HG02678 (cell line): Measurements from ENCODE around the gene RBMY1E.
A peak's percentile ranks its signal among the peaks of the same experiment; 100 is the strongest.
"Not testable (repeated sequence)": the region's sequence is repeated elsewhere in the genome, so short reads cannot be mapped to it uniquely, and the experiment has no call there.

Source experiments
- ATAC-seq: cut with Tn5 transposase; IDR thresholded peaks from one replicate; pipeline ENCODE4 v1.9.1; 2021; ENCODE audit warnings: mild to moderate bottlenecking, moderate library complexity; ENCODE audit not compliant: unreplicated experiment

Gene RBMY1E

DNA sequence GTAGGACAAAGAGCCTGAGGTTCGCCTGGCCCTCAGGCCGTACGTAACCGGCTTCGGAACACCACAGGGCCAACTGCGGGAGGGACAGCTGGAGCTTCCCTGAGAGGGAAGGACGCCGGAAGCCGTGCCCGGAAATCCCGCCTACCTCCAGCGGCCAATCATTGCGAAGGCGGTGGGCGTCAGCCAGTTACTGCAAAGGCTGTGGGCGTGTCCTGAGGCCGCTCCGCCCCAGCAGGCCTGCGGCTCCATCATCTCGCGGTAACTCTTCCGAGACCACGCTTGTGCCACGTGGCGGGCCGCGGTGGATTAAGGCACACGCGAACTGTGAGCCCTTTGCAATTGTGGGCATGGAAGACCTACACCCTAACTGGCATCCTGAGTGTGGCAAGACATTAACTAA lies at the start of gene RBMY1E:
RBMY1E (minus strand) TSS at position 101 of the 400 bp plus-strand sequence. CDS start 1,978 bp downstream, outside the sequence.
- ATAC-seq = not testable (repeated sequence)

GRCh38 chrY:21894426-21894825 lies 23.4 kb downstream of the RBMY1E start, which contains the start of gene RBMY1D:
TSS of gene RBMY1D (minus strand) at chrY:21894526. CDS start at chrY:21892513, 2,013 bp downstream.
- not testable (repeated sequence) for ATAC-seq

DNA sequence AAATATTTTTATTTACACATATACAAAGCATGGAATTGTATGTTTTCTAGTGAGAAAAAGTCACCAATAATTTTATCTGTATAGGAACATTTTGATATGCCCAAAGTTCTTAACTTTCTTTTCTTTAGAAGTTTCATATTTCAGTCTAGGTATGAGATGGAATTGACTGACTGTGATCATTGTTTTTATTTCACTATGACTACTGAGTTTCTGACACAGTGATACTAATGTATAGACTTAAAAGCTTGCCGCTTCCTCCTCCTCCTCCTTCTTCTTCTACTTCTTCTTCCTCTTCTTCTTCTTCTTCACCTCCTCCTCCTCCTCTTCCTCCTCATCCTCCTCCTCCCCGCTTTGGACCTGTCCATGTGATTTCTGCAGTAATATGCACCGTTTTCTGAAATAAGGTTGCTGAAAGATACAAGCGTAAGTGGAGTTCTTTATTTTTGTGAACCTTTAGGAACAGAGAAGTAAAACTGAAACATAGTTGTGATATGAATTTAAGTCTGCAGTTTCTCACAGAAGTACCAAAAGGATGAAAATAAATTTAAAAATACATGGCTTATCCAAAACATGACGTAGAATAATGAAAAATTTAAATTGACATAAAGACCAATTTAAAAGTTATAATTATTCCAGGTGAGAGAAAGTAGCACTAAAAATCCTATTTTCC lies 48.3 kb downstream of the RBMY1E start:
- peak; percentile 93 for ATAC-seq
